ENCODE data around the gene ARMH4.

ARMH4 gene

DNA sequence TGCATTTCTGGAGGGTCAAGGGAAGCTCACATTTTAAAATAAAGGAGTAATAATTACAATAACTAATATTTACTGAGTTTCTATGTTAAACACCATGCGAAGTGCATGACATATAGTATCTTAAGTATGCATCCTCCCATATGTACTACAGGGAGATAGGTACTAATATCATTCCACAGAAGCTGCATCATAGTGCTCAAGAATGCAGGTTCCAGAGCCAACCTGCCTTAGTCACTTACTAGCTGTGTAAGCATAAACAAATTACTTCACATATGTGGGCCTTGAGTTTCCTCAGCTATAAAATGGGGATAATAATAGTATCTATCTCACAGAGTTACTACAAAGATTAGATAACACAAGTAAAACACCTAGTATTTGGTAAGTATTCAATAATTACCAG, 18.3 kb downstream of the ARMH4 start:
- Histone ChIP-seq H3K4me2 (ENCODE audit: low read depth, low read length) (no peak overlapping the region), H3K9me3 (replicated peaks; ENCODE audit: insufficient read depth, low read length) (no peaks in the 10 kb centered on the region), H3K27me3 (replicated peaks; ENCODE audit: insufficient read depth, low read length) (no peaks in the 10 kb centered on the region), H3K79me2 (ENCODE audit: low read length) (no peaks in the 10 kb centered on the region), H3K36me3 (replicated peaks; ENCODE audit: insufficient read depth, low read length) (no peaks in the 10 kb centered on the region), H3K9ac (ENCODE audit: low read length) (no peak overlapping the region), H3K9me2 (replicated peaks; ENCODE audit: insufficient read depth, low read length) (no peaks in the 10 kb centered on the region), H3K27ac (ENCODE audit: low read length) (no peak overlapping the region), H3K4me1 (ENCODE audit: low read length) (no peaks in the 10 kb centered on the region), H3F3A (ENCODE audit: insufficient read depth, low read length) (no peaks in the 10 kb centered on the region), H4K20me1 (ENCODE audit: insufficient read depth, low read length) (no peaks in the 10 kb centered on the region), H3K4me3 (ENCODE audit: low read length) (no peak overlapping the region), H2AFZ (ENCODE audit: low read length) (no peak overlapping the region)
- DNase-seq: no peak
- TF ChIP-seq CTCF (IDR thresholded peaks at IDR 0.05; ENCODE audit: low read length): no peak
- TF ChIP-seq EZH2 (optimal IDR thresholded peaks at IDR 0.05; ENCODE audit: low read depth, low read length): no peak
- no peak for TF ChIP-seq EZH2phosphoT487 (IDR thresholded peaks at IDR 0.05; ENCODE audit: low read length)

DNA sequence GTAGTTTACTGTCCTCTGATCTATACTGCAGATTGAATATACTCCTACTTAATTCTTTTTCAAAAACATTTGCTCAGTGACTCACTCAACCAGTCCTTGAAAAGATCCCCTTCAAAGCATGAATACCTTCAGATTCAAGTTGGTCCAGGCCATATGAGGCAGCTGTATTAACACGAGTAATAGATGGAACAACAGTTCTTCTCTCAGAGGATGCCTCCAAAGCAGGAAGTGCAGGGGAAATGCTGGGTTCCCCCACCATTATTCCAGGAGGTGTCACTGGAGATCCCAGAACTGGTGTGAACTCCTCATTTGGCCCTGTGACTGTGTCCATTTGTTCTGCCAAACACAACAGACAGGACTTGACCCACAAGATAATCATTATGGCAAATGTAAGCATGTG, 20.6 kb downstream of the ARMH4 start:
- no peaks in the 10 kb centered on the region for H3K36me3 ChIP-seq (replicated peaks; ENCODE audit: insufficient read depth, low read length)
- no peak for DNase-seq
- H3K79me2 ChIP-seq (ENCODE audit: low read length): no peaks in the 10 kb centered on the region
- H3K9me2 ChIP-seq (replicated peaks; ENCODE audit: insufficient read depth, low read length): no peaks in the 10 kb centered on the region
- H3K9ac ChIP-seq (ENCODE audit: low read length): no peak overlapping the region
- H3K27ac ChIP-seq (ENCODE audit: low read length): no peak overlapping the region
- no peak for TF ChIP-seq EZH2 (optimal IDR thresholded peaks at IDR 0.05; ENCODE audit: low read depth, low read length)
- no peak for TF ChIP-seq CTCF (IDR thresholded peaks at IDR 0.05; ENCODE audit: low read length)
- TF ChIP-seq EZH2phosphoT487 (IDR thresholded peaks at IDR 0.05; ENCODE audit: low read length): no peak
- no peak overlapping the region for H3K4me3 ChIP-seq (ENCODE audit: low read length)
- no peaks in the 10 kb centered on the region for H3F3A ChIP-seq (ENCODE audit: insufficient read depth, low read length)
- H2AFZ ChIP-seq (ENCODE audit: low read length): no peak overlapping the region
- no peaks in the 10 kb centered on the region for H3K4me1 ChIP-seq (ENCODE audit: low read length)
- no peak overlapping the region for H3K4me2 ChIP-seq (ENCODE audit: low read depth, low read length)
- no peaks in the 10 kb centered on the region for H4K20me1 ChIP-seq (ENCODE audit: insufficient read depth, low read length)
- no peaks in the 10 kb centered on the region for H3K9me3 ChIP-seq (replicated peaks; ENCODE audit: insufficient read depth, low read length)
- no peaks in the 10 kb centered on the region for H3K27me3 ChIP-seq (replicated peaks; ENCODE audit: insufficient read depth, low read length)

GRCh38 chr14:58130116-58130782, 21.8 kb downstream of the ARMH4 start:
- Histone ChIP-seq H3K4me2 (ENCODE audit: low read depth, low read length) (no peak overlapping the region), H2AFZ (ENCODE audit: low read length) (no peak overlapping the region), H3K9me3 (replicated peaks; ENCODE audit: insufficient read depth, low read length) (no peaks in the 10 kb centered on the region), H3F3A (ENCODE audit: insufficient read depth, low read length) (no peaks in the 10 kb centered on the region), H3K36me3 (replicated peaks; ENCODE audit: insufficient read depth, low read length) (no peaks in the 10 kb centered on the region), H3K4me3 (ENCODE audit: low read length) (no peak overlapping the region), H3K27me3 (replicated peaks; ENCODE audit: insufficient read depth, low read length) (no peaks in the 10 kb centered on the region), H3K9ac (ENCODE audit: low read length) (no peak overlapping the region), H4K20me1 (ENCODE audit: insufficient read depth, low read length) (no peaks in the 10 kb centered on the region), H3K9me2 (replicated peaks; ENCODE audit: insufficient read depth, low read length) (no peaks in the 10 kb centered on the region), H3K27ac (ENCODE audit: low read length) (no peak overlapping the region), H3K4me1 (ENCODE audit: low read length) (no peaks in the 10 kb centered on the region), H3K79me2 (ENCODE audit: low read length) (no peaks in the 10 kb centered on the region)
- no peak for DNase-seq
- TF ChIP-seq CTCF (IDR thresholded peaks at IDR 0.05; ENCODE audit: low read length) (no peak), EZH2 (optimal IDR thresholded peaks at IDR 0.05; ENCODE audit: low read depth, low read length) (no peak), EZH2phosphoT487 (IDR thresholded peaks at IDR 0.05; ENCODE audit: low read length) (no peak)

All from MM.1S (cell line).